H1 (cell line): ENCODE measurements around the gene SPINT2. TPM values are rescaled to one million over a fixed set of nuclear protein-coding genes. Genes with fewer than 3 reads are reported as not detected.

Experiments
- CTCF ChIA-PET: fragments of 300-600 bp; sonication (Branson Sonifier 250); formaldehyde crosslinking; loops from one replicate; lab custom pipeline; 2021; ENCODE audit not compliant: partially characterized antibody; lab: Charles Lee
- POLR2A ChIA-PET: fragments of 300-600 bp; sonication (Branson Sonifier 250); formaldehyde crosslinking; loops from one replicate; lab custom pipeline; 2021; ENCODE audit warnings: inconsistent platforms; ENCODE audit not compliant: partially characterized antibody; lab: Charles Lee
- DNase-seq, 2 experiments: peaks; one replicate each; pipeline versions ENCODE4 v3.0.0 to v3.0.0-alpha.2; 2010 to 2022; ENCODE audit warnings: low spot score in 2 of 2, low read depth in 1 of 2, mixed read lengths in 1 of 2
- FAIRE-seq: peaks from 2 replicates; lab custom pipeline; 2011; peaks lifted over from hg19 to GRCh38; lab: Jason Lieb, UNC
- H2AFZ ChIP-seq: 2 replicates; pipeline ENCODE4 v1.8.1; 2012; ENCODE audit warnings: low read length, inconsistent platforms
- H2AK5ac ChIP-seq: 2 replicates; pipeline ENCODE4 v1.6.1; 2013; ENCODE audit warnings: low read depth, low read length
- H2BK120ac ChIP-seq: replicated peaks from 2 replicates; pipeline ENCODE3; 2013; ENCODE audit warnings: low read depth, low read length, inconsistent platforms
- H2BK12ac ChIP-seq: 2 replicates; pipeline ENCODE4 v1.6.1; 2013; ENCODE audit warnings: low read depth, low read length
- H2BK15ac ChIP-seq: 2 replicates; pipeline ENCODE4 v1.6.1; 2013; ENCODE audit warnings: low read length
- H2BK20ac ChIP-seq: 2 replicates; pipeline ENCODE4 v1.6.1; 2013; ENCODE audit warnings: low read length
- H2BK5ac ChIP-seq: 2 replicates; pipeline ENCODE4 v1.6.1; 2013; ENCODE audit warnings: low read depth, low read length
- H3K14ac ChIP-seq: 2 replicates; pipeline ENCODE4 v1.6.1; 2013; ENCODE audit warnings: inconsistent platforms; ENCODE audit not compliant: insufficient read length
- H3K18ac ChIP-seq: 2 replicates; pipeline ENCODE4 v1.6.1; 2013; ENCODE audit warnings: low read length; ENCODE audit errors: extremely low read depth
- H3K23ac ChIP-seq: 2 replicates; pipeline ENCODE4 v1.6.1; 2013; ENCODE audit warnings: inconsistent platforms; ENCODE audit not compliant: insufficient read length
- H3K23me2 ChIP-seq: 2 replicates; pipeline ENCODE4 v1.6.1; 2013; ENCODE audit warnings: low read depth, low read length
- H3K27ac ChIP-seq: 2 replicates; pipeline ENCODE4 v1.6.1; 2011; ENCODE audit warnings: low read depth, low read length, inconsistent platforms
- H3K27me3 ChIP-seq, 4 experiments: replicated peaks in 1 of 4; 1 replicate in 1 of 4; 2 replicates in 3 of 4; pipeline versions ENCODE4 v1.6.1 to v1.8.1; 2011 to 2013; ENCODE audit warnings: low read length in 3 of 4, mild to moderate bottlenecking in 3 of 4, inconsistent platforms in 2 of 4, mixed read lengths in 2 of 4, moderate library complexity in 1 of 4; ENCODE audit not compliant: control insufficient read depth in 3 of 4, insufficient read depth in 3 of 4; ENCODE audit errors: extremely low read depth in 1 of 4
- H3K36me3 ChIP-seq, 4 experiments: 2 replicates each; pipeline versions ENCODE4 v1.6.1 to v1.8.1; 2011 to 2013; ENCODE audit warnings: mild to moderate bottlenecking in 4 of 4, low read length in 3 of 4, moderate library complexity in 2 of 4, control low read depth in 1 of 4, inconsistent platforms in 1 of 4; ENCODE audit not compliant: insufficient read depth in 4 of 4, control insufficient read depth in 2 of 4
- H3K4ac ChIP-seq: replicated peaks from 2 replicates; pipeline ENCODE3; 2013; ENCODE audit warnings: low read length, low read depth, mixed read lengths, inconsistent platforms; ENCODE audit not compliant: insufficient read length
- H3K4me1 ChIP-seq, 4 experiments: replicated peaks in 1 of 4; 1 replicate in 1 of 4; 2 replicates in 3 of 4; pipeline versions ENCODE4 v1.6.1 to v1.8.1; 2011 to 2013; ENCODE audit warnings: low read length in 3 of 4, inconsistent platforms in 2 of 4, mixed read lengths in 1 of 4; ENCODE audit not compliant: insufficient read depth in 4 of 4, control insufficient read depth in 3 of 4
- H3K4me2 ChIP-seq, 2 experiments: 2 replicates each; pipeline versions ENCODE4 v1.6.1 to v1.8.1; 2011 to 2013; ENCODE audit warnings: low read depth in 2 of 2, low read length in 2 of 2, control low read depth in 1 of 2, inconsistent platforms in 1 of 2, mild to moderate bottlenecking in 1 of 2; ENCODE audit not compliant: insufficient read depth in 1 of 2
- H3K4me3 ChIP-seq, 4 experiments: fragments of 200-600, 300-600 bp in 1 of 4; sonication (generic), shearing (Covaris generic), sonication (Bioruptor Twin) in 1 of 4; 2 replicates each; pipeline versions ENCODE4 v1.5.1 to v1.8.1; 2011 to 2016; ENCODE audit warnings: low read length in 4 of 4, low read depth in 3 of 4, control low read depth in 2 of 4, inconsistent platforms in 2 of 4, mild to moderate bottlenecking in 2 of 4, mixed read lengths in 1 of 4, moderate library complexity in 1 of 4; ENCODE audit not compliant: insufficient read depth in 2 of 4; ENCODE audit errors: extremely low read depth in 1 of 4
- H3K56ac ChIP-seq: replicated peaks from 2 replicates; pipeline ENCODE3; 2013; ENCODE audit warnings: low read depth, mild to moderate bottlenecking, mixed read lengths, low read length, inconsistent platforms; ENCODE audit not compliant: insufficient read length
- H3K79me1 ChIP-seq: 2 replicates; pipeline ENCODE4 v1.6.1; 2013; ENCODE audit warnings: low read depth, low read length, control low read depth
- H3K79me2 ChIP-seq, 2 experiments: 2 replicates each; pipeline versions ENCODE4 v1.6.1 to v1.8.1; 2012 to 2013; ENCODE audit warnings: low read length in 2 of 2, mild to moderate bottlenecking in 2 of 2, inconsistent platforms in 1 of 2; ENCODE audit not compliant: insufficient read depth in 2 of 2, control insufficient read depth in 1 of 2
- H3K9ac ChIP-seq, 4 experiments: replicated peaks in 1 of 4; 1 replicate in 1 of 4; 2 replicates in 3 of 4; pipeline versions ENCODE4 v1.6.1 to v1.8.1; 2011 to 2013; ENCODE audit warnings: low read depth in 3 of 4, low read length in 3 of 4, control low read depth in 2 of 4, mild to moderate bottlenecking in 2 of 4, moderate library complexity in 2 of 4, inconsistent platforms in 1 of 4; ENCODE audit errors: extremely low read depth in 1 of 4
- H3K9me3 ChIP-seq, 2 experiments: 2 replicates each; pipeline versions ENCODE4 v1.6.1 to v1.8.1; 2012 to 2013; ENCODE audit warnings: mild to moderate bottlenecking in 2 of 2, moderate library complexity in 2 of 2, control low read depth in 1 of 2, inconsistent platforms in 1 of 2, low read depth in 1 of 2, low read length in 1 of 2, mixed read lengths in 1 of 2; ENCODE audit not compliant: insufficient read depth in 2 of 2
- H4K20me1 ChIP-seq, 2 experiments: replicated peaks in 1 of 2; 2 replicates each; pipeline versions ENCODE3 to v1.8.1; 2011 to 2013; ENCODE audit warnings: inconsistent platforms in 2 of 2, low read length in 2 of 2, mild to moderate bottlenecking in 1 of 2; ENCODE audit not compliant: insufficient read depth in 2 of 2, control insufficient read depth in 1 of 2
- H4K5ac ChIP-seq: 2 replicates; pipeline ENCODE4 v1.6.1; 2013; ENCODE audit warnings: low read length, low read depth, mixed read lengths, inconsistent platforms; ENCODE audit not compliant: insufficient read length
- H4K8ac ChIP-seq: 2 replicates; pipeline ENCODE4 v1.8.0; 2013; ENCODE audit warnings: mild to moderate bottlenecking, moderate library complexity, low read length, inconsistent platforms; ENCODE audit not compliant: insufficient read depth; ENCODE audit errors: extremely low read depth
- H4K91ac ChIP-seq: replicated peaks from 2 replicates; pipeline ENCODE3; 2013; ENCODE audit warnings: low read length, mixed read lengths, inconsistent platforms; ENCODE audit not compliant: insufficient read length
- EGR1 ChIP-seq: IDR thresholded peaks from 2 replicates; pipeline ENCODE4 v1.6.1; 2011; ENCODE audit warnings: low read depth, low read length, borderline replicate concordance
- TAF1 ChIP-seq: IDR thresholded peaks from 2 replicates; pipeline ENCODE4 v1.6.1; 2011; ENCODE audit warnings: mild to moderate bottlenecking, low read depth, low read length
- WGBS, 2 experiments: shearing (Covaris generic) in 1 of 2; methylation state at CpG; one replicate each; pipeline versions ENCODE4 v1.1.6 to v1.1.7; 2013 to 2015; ENCODE audit warnings: low lambda C conversion rate in 2 of 2, mixed read lengths in 2 of 2, inconsistent platforms in 1 of 2, low coverage in 1 of 2, missing lambda C conversion rate in 1 of 2; ENCODE audit not compliant: insufficient replicate concordance in 2 of 2, insufficient coverage in 1 of 2, insufficient read length in 1 of 2; ENCODE audit errors: extremely low coverage in 1 of 2, missing lambda C conversion rate in 1 of 2; 5-methylcytosine and 5-hydroxymethylcytosine counted together
- polyA plus RNA-seq, 7 experiments: library from polyadenylated mRNA; depleted of rRNA in 3 of 7; stranded (reverse) in 5 of 7; unstranded in 2 of 7; fragments of >200 nt in 5 of 7; fragments of 200-250 nt in 2 of 7; gene quantifications; 1 replicate in 5 of 7; 2 replicates in 1 of 7; 4 replicates in 1 of 7; pipeline versions ENCODE4 v1.2.1 to v1.2.3, GENCODE V29; 2011 to 2013; ENCODE audit warnings: missing spikeins in 2 of 7, mixed read lengths in 2 of 7
- total RNA-seq: library from RNA; stranded (reverse); fragmentation: NEBNext Ultra II Directional; extraction: Animal tissue kit (Norgen Biotek cat#: 25700); gene quantifications from 2 replicates; pipeline ENCODE4 v1.2.1, GENCODE V29; 2021

The SPINT2 gene
- total and polyA plus RNA-seq, 2 of the 8 experiments (the other 6 are each of a cell fraction or from before 2014, with no cell fraction given): 294 to 296 TPM

DNA sequence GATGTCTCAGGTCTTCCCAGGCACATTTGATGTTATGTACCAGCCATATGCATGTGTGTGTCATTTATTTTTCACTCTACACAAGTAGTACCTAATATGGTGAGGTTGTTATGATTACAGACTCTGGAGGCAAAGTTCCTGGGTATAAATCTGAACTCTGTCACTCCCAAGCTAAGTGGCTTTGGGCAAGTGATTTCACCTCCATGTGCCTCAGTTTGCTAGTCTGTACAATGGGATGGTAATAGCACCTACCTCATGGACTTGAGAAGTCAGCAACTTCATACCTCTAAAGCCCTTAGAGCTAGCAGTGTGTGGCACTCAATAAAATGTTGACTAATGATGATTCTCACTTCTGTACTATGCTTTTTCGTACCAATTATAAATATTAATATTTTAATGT, 67.4 kb downstream of the SPINT2 start:
- CTCF ChIA-PET: interaction anchor here (1.1 to 6.7 kb wide), 5 partner anchors 10 to 89 kb away, joined by 4 to 100 read pairs (median 5); no protein-coding TSS in a partner anchor
- H3K23me2 ChIP-seq: peaks cover 7% of the 10 kb centered on the region
- H2BK20ac ChIP-seq: no peak overlapping the region
- no peak overlapping the region for H2BK15ac ChIP-seq
- H3K4ac ChIP-seq: no peak overlapping the region
- no peak overlapping the region for H3K4me2 ChIP-seq
- H3K23ac ChIP-seq: no peak overlapping the region
- peaks cover 0 to 7% (median 3%) of the 10 kb centered on the region in 4 experiments; a peak in 5 of 8 replicates for H3K36me3 ChIP-seq
- H3K79me1 ChIP-seq: no peaks in the 10 kb centered on the region
- H2BK5ac ChIP-seq: no peak overlapping the region
- peaks cover 0 to 2% of the 10 kb centered on the region in 2 experiments for H4K20me1 ChIP-seq
- H3K9me3 ChIP-seq: no peaks in the 10 kb centered on the region
- POLR2A ChIA-PET: interaction anchor here (1.6 kb wide), 1 partner anchor 12 kb away, joined by 7 read pairs; the partner anchor contains the start of gene KCNK6
- H2AK5ac ChIP-seq: no peak overlapping the region
- no peak overlapping the region for H3K14ac ChIP-seq
- H2BK120ac ChIP-seq: no peak overlapping the region
- TF ChIP-seq EGR1: no peak
- no peak for TF ChIP-seq TAF1
- TF ChIP-seq, all 59 proteins: peak for 0
- FAIRE-seq: no peak
- no peaks in the 10 kb centered on the region for H3K4me1 ChIP-seq
- no peak overlapping the region for H3K4me3 ChIP-seq
- no peak overlapping the region for H3K18ac ChIP-seq
- no peak overlapping the region for H4K8ac ChIP-seq
- 84% methylated on average over 1 of the region's 1 CpG; no CpG with 5 or more reads in 1 of the 2 experiments for WGBS, 2 experiments
- H3K27me3 ChIP-seq: no peaks in the 10 kb centered on the region
- H2BK12ac ChIP-seq: no peak overlapping the region
- H3K56ac ChIP-seq: no peak overlapping the region
- no peak overlapping the region for H3K9ac ChIP-seq
- DNase-seq: no peak
- no peak overlapping the region for H4K5ac ChIP-seq
- no peak overlapping the region for H3K27ac ChIP-seq
- H4K91ac ChIP-seq: no peak overlapping the region
- H3K79me2 ChIP-seq: no peaks in the 10 kb centered on the region
- H2AFZ ChIP-seq: no peak overlapping the region
